ENCODE measurements around the gene SLC36A2.

DNA sequence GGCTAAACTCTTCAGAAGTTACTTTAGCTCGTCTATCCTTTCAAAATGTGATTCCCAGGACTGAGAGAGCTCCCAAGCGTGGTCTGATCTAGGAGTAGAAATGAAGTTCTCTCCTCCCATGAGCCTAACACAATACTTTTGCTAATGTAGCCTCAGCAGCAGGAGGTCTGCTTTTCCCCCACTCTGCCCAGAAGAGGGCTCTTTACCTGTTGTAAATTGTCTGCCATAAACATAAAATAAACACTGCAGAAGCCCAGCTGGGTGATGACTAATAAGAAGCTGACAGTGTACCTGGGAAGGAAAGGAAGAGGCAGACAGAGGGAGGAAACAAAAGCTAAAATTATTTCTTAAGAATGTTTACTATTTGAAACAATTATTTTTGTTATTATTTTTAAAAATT, 59.2 kb downstream of the SLC36A2 start:
- TF ChIP-seq, protein P1, sequence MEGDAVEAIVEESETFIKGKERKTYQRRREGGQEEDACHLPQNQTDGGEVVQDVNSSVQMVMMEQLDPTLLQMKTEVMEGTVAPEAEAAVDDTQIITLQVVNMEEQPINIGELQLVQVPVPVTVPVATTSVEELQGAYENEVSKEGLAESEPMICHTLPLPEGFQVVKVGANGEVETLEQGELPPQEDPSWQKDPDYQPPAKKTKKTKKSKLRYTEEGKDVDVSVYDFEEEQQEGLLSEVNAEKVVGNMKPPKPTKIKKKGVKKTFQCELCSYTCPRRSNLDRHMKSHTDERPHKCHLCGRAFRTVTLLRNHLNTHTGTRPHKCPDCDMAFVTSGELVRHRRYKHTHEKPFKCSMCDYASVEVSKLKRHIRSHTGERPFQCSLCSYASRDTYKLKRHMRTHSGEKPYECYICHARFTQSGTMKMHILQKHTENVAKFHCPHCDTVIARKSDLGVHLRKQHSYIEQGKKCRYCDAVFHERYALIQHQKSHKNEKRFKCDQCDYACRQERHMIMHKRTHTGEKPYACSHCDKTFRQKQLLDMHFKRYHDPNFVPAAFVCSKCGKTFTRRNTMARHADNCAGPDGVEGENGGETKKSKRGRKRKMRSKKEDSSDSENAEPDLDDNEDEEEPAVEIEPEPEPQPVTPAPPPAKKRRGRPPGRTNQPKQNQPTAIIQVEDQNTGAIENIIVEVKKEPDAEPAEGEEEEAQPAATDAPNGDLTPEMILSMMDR (IDR thresholded peaks at IDR 0.05) = no peak
- TF ChIP-seq POLR2A (IDR thresholded peaks at IDR 0.05) = no peak
